ENCODE measurements around the gene ZNF606. TPM values are rescaled to one million over a fixed set of nuclear protein-coding genes. Genes with fewer than 3 reads are reported as not detected.
A peak's percentile ranks its signal among the peaks of the same experiment; 100 is the strongest.

ZNF606 gene
- total RNA-seq: 7.8 and 10.8 TPM in 2 replicates
- 4.6 TPM in 2 replicates for polyA plus RNA-seq
- 1.8 and 3.5 TPM in 2 replicates for polyA plus RNA-seq (2011; cell fraction: cytosol; rRNA removed)
- polyA plus RNA-seq (2011; cell fraction: nucleus; rRNA removed): 11.3 and 17.8 TPM in 2 replicates
- polyA plus RNA-seq (2012): 2.9 and 3.1 TPM in 2 replicates
- 6.0 and 8.7 TPM in 2 replicates for polyA minus RNA-seq
- polyA minus RNA-seq (2011; cell fraction: cytosol; rRNA and poly(A)+ RNA removed): 3.5 TPM
- 18.3 and 21.3 TPM in 2 replicates for polyA minus RNA-seq (2011; cell fraction: nucleus; rRNA and poly(A)+ RNA removed)
- Bru-seq, nascent RNA: percentile 65 among the genes with signal in this experiment
- BruChase-seq, experiment 1, labeled RNA remaining after a 6-hour chase: percentile 59 among the genes with signal in this experiment
- percentile 58 among the genes with signal in this experiment for BruChase-seq, experiment 2, labeled RNA remaining after a 2-hour chase
- long read RNA-seq, partial matches to known transcripts: 0 of 13 reads
- long read RNA-seq, other reads (novel, unspliced or antisense): 5 of 13 reads

DNA sequence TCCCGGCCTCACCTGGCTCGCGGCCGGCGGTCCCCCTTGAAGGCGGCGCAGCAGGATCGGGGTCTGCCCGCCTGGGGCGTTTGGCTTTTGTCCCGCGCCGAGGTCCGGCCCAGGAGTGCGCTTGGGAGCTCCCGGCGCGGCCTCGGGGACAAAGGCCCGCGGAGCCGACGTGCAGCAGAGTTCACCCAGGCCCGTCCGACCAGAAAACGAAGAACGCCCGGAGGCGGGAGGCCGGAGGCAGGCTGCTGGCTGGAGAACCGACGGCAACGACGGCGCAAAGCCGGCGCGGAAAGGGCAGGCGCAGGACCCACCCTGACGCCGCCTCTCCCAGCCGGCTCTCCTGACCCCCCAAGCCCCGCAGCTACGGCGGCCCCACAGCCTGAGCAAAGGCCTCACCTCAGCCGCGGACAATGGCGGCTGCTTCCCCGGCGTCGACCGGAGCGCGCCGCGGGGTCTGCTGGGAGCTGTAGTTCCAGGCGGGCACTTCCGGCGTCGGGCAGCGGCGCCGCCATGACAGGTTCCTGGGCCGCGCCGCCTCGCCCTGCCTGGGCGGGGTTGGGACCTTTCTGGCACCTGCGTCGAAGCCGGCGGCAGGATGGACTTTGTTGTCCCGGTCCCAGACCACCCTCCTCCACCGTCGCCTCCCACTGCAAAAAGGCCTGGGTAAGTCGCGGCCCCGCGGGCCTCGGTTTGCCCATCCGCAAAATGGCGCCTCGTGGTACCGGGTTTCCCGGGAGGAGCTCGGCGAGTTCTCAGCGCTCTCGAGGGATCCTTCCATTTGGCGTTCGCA lies at the start of gene ZNF606:
Gene ZNF606, minus strand, starts transcription at position 437 of the 790 bp plus-strand sequence. CDS start 1,501 bp downstream, outside the sequence.
- Histone ChIP-seq H3K9me1 (replicated peaks; ENCODE audit: control insufficient read depth, extremely low read depth, insufficient read depth, low read length) (no peaks in the 10 kb centered on the region), H2AFZ (ENCODE audit: low read depth, low read length) (peak within 1 kb of the TSS; percentile 98), H3K27ac (ENCODE audit: insufficient read depth, low read depth, low read length) (peak within 1 kb of the TSS; percentile 24), H4K20me1 (replicated peaks; ENCODE audit: control insufficient read depth, extremely low read depth, insufficient read depth, low read length) (no peaks in the 10 kb centered on the region), H3K9me3 (replicated peaks; ENCODE audit: control insufficient read depth, insufficient read depth, low read length) (peaks cover 5% of the 10 kb centered on the region), H3K9ac (replicated peaks; ENCODE audit: extremely low read depth, insufficient read depth, low read length) (peak within 1 kb of the TSS; percentile 76), H3K4me1 (ENCODE audit: control insufficient read depth, extremely low read depth, insufficient read depth, low read length) (peaks cover 5% of the 10 kb centered on the region), H3K4me3 (replicated peaks in 1 of 3; ENCODE audit: insufficient read depth in 1 of 3, low read depth in 1 of 3, low read length in 3 of 3) (peak within 1 kb of the TSS; percentile 39 to 90 (median 75)), H3K79me2 (ENCODE audit: control insufficient read depth, insufficient read depth, low read length) (peaks cover 1% of the 10 kb centered on the region), H3K27me3 (ENCODE audit: control insufficient read depth in 2 of 2, insufficient read depth in 2 of 2, low read length in 2 of 2) (no peaks in the 10 kb centered on the region), H3K36me3 (ENCODE audit: control insufficient read depth in 2 of 2, extremely low read depth in 1 of 2, insufficient read depth in 2 of 2, low read length in 2 of 2) (peaks cover 10 to 24% of the 10 kb centered on the region in 2 experiments), H3K4me2 (ENCODE audit: insufficient read depth, low read length) (peak within 1 kb of the TSS; percentile 70)
- dilution Hi-C loops (cut with MboI; ENCODE audit: extremely low pct_ligation_motif_present, low sequenced_read_pairs): no loop called here
- intact Hi-C loops (cut with micrococcal nuclease): loop anchor here (1.0 to 10.0 kb wide), 3 partner anchors 55 to 368 kb away; partner anchors contain the start of genes ZNF211, ZNF256 and ZNF329
- FAIRE-seq: peak; percentile 90
- ChIA-PET POLR2A (interaction anchor here (0.7 to 1.4 kb wide), 4 partner anchors 17 to 321 kb away, joined by 3 to 5 read pairs (median 4); partner anchors contain the start of genes ZNF274, ZNF329 and ZNF551), CTCF (interaction anchor here (0.8 to 0.9 kb wide), 2 partner anchors 13 to 67 kb away, joined by 3 read pairs; partner anchors contain the start of gene ZNF418)
- BruUV-seq (replicated peaks): TSS peak; percentile 63
- DNase-seq (ENCODE audit: low read depth, low spot score): peak; percentile 89
- TF ChIP-seq CTCF (IDR thresholded peaks at IDR 0.05; ENCODE audit: extremely low read depth in 1 of 2, insufficient read depth in 1 of 2, low read depth in 1 of 2, low read length in 2 of 2): no peak
- peak; percentile 67 for TF ChIP-seq POLR2A (IDR thresholded peaks at IDR 0.05; ENCODE audit: low read depth, low read length)
- TF ChIP-seq POLR2AphosphoS5 (IDR thresholded peaks at IDR 0.05; ENCODE audit: insufficient read depth, low read depth, low read length): peak; percentile 94
